H1 (cell line): ENCODE measurements around the gene BBC3.

Source experiments
- CTCF ChIP-seq, 3 experiments: IDR thresholded peaks; 1 replicate in 2 of 3; 2 replicates in 1 of 3; pipeline versions ENCODE4 v1.5.1 to v1.6.1; 2011; ENCODE audit warnings: low read length in 3 of 3, mild to moderate bottlenecking in 3 of 3, inconsistent platforms in 2 of 3, low read depth in 1 of 3, moderate library complexity in 1 of 3; ENCODE audit not compliant: insufficient read depth in 1 of 3; ENCODE audit errors: control extremely low read depth in 1 of 3
- KDM1A ChIP-seq: fragments of 200-600, 300-600 bp; sonication (generic); IDR thresholded peaks from 2 replicates; pipeline ENCODE4 v1.7.1; 2016; ENCODE audit warnings: mild to moderate bottlenecking, low read length, borderline replicate concordance
- TAF1 ChIP-seq: IDR thresholded peaks from 2 replicates; pipeline ENCODE4 v1.6.1; 2011; ENCODE audit warnings: mild to moderate bottlenecking, low read depth, low read length

- TF ChIP-seq CTCF (IDR thresholded peaks at IDR 0.05; ENCODE audit: control extremely low read depth in 1 of 3, insufficient read depth in 1 of 3, low read depth in 1 of 3, low read length in 3 of 3) (no peak), KDM1A (no peak), TAF1 (no peak)
These were observed 9.6 kb upstream of the BBC3 start for GRCh38 chr19:47240556-47240955.
